GM08714 (cell line): Measurements from ENCODE around the gene PDCD2.
"Not testable (repeated sequence)": the region's sequence is repeated elsewhere in the genome, so short reads cannot be mapped to it uniquely, and the experiment has no call there.

Source experiments
- H3K4me3 ChIP-seq: fragments of 200-500 bp; sonication (Bioruptor generic); 2 replicates; pipeline ENCODE4 v1.5.1; 2014; ENCODE audit warnings: mild to moderate bottlenecking, low read length, inconsistent platforms
- ZNF274 ChIP-seq: IDR thresholded peaks from 2 replicates; pipeline ENCODE4 v1.6.1; 2012; ENCODE audit warnings: mild to moderate bottlenecking, low read depth, low read length

Gene PDCD2

GRCh38 chr6:170584181-170584953, at the start of gene PDCD2:
Gene PDCD2 (minus strand): TSS chr6:170584637. CDS start chr6:170584581, 56 bp downstream.
- TF ChIP-seq ZNF274: no peak
- H3K4me3 ChIP-seq: peak within 1 kb of the TSS; percentile 81

- H3K4me3 ChIP-seq: not testable (repeated sequence)
Measured at GRCh38 chr6:170616020-170616554, 31.6 kb upstream of the PDCD2 start.

GRCh38 chr6:170612256-170612804, 27.9 kb upstream of the PDCD2 start:
- not testable (repeated sequence) for H3K4me3 ChIP-seq

GRCh38 chr6:170609225-170609624, 24.8 kb upstream of the PDCD2 start:
- H3K4me3 ChIP-seq: not testable (repeated sequence)

- no peak for TF ChIP-seq ZNF274
- H3K4me3 ChIP-seq: no peak overlapping the region
Measured at GRCh38 chr6:170605574-170606259, 21.3 kb upstream of the PDCD2 start.

- no peak overlapping the region for H3K4me3 ChIP-seq
Measured at GRCh38 chr6:170597278-170597677, 12.8 kb upstream of the PDCD2 start.

GRCh38 chr6:170596426-170596825, 12.0 kb upstream of the PDCD2 start:
- no peak for TF ChIP-seq ZNF274
- H3K4me3 ChIP-seq: no peak overlapping the region

More at GRCh38 chr6:170597278-170597677, 12.8 kb upstream of the PDCD2 start:
- TF ChIP-seq ZNF274: no peak

GRCh38 chr6:170590725-170591124, 6.3 kb upstream of the PDCD2 start:
- no peak for TF ChIP-seq ZNF274
- H3K4me3 ChIP-seq: no peak overlapping the region

- TF ChIP-seq ZNF274: no peak
Measured at GRCh38 chr6:170584954-170585498, 589 bp upstream of the PDCD2 start.

GRCh38 chr6:170583756-170584180, 669 bp downstream of the PDCD2 start:
- no peak for TF ChIP-seq ZNF274
- H3K4me3 ChIP-seq: peak overlapping the region; percentile 81

More at GRCh38 chr6:170584954-170585498, 589 bp upstream of the PDCD2 start:
- H3K4me3 ChIP-seq: peak overlapping the region; percentile 81

GRCh38 chr6:170578909-170579308, 5.5 kb downstream of the PDCD2 start:
- no peak for TF ChIP-seq ZNF274
- no peak overlapping the region for H3K4me3 ChIP-seq

GRCh38 chr6:170575250-170575649, 9.2 kb downstream of the PDCD2 start:
- no peak overlapping the region for H3K4me3 ChIP-seq
- no peak for TF ChIP-seq ZNF274

- H3K4me3 ChIP-seq: no peak overlapping the region
- no peak for TF ChIP-seq ZNF274
Measured at GRCh38 chr6:170572704-170573466, 11.6 kb downstream of the PDCD2 start.
